ENCODE results near the gene MORN1. TPM values are rescaled to one million over a fixed set of nuclear protein-coding genes. Genes with fewer than 3 reads are reported as not detected.

Gene MORN1
- polyA plus RNA-seq, 1 donor (not counting 4 experiments of a cell fraction or from before 2014, with no cell fraction given): 2.1 TPM

GRCh38 chr1:2376261-2376741 is 15.1 kb downstream of the MORN1 start:
- no peaks in the 10 kb centered on the region for H3K9me1 ChIP-seq (ENCODE audit: control insufficient read depth, extremely low read depth, insufficient read depth, low read length)
- no peaks in the 10 kb centered on the region for H3K36me3 ChIP-seq (ENCODE audit: control insufficient read depth in 2 of 2, extremely low read depth in 1 of 2, insufficient read depth in 2 of 2, low read length in 2 of 2)
- FAIRE-seq: no peak
- TF ChIP-seq EZH2 (IDR thresholded peaks at IDR 0.05; ENCODE audit: low read length) (no peak), CTCF (optimal IDR thresholded peaks at IDR 0.05 in 1 of 3, IDR thresholded peaks at IDR 0.05 in 1 of 3, conservative IDR thresholded peaks at IDR 0.05 in 1 of 3; ENCODE audit: extremely low read depth in 1 of 3, insufficient read depth in 2 of 3, low read length in 3 of 3) (no peak)
- H3K9me3 ChIP-seq (ENCODE audit: control insufficient read depth, low read depth, low read length): no peaks in the 10 kb centered on the region
- H3K79me2 ChIP-seq (ENCODE audit: control insufficient read depth, insufficient read depth, low read length): no peaks in the 10 kb centered on the region
- no peak overlapping the region for H2AFZ ChIP-seq (ENCODE audit: control insufficient read depth, low read length)
- H4K20me1 ChIP-seq (ENCODE audit: control insufficient read depth, extremely low read depth, insufficient read depth, low read length): no peaks in the 10 kb centered on the region
- H3K9ac ChIP-seq (ENCODE audit: control insufficient read depth, extremely low read depth, insufficient read depth, low read length): no peak overlapping the region
- H3K4me3 ChIP-seq (ENCODE audit: control insufficient read depth in 2 of 3, extremely low read depth in 1 of 3, insufficient read depth in 2 of 3, low read depth in 1 of 3, low read length in 3 of 3): no peak overlapping the region
- no peak for DNase-seq (ENCODE audit: low read depth, low spot score)
- H3K4me2 ChIP-seq (ENCODE audit: control insufficient read depth, extremely low read depth, insufficient read depth, low read depth, low read length): no peak overlapping the region
- H3K27ac ChIP-seq (ENCODE audit: control insufficient read depth, insufficient read depth, low read length): no peak overlapping the region
- H3K27me3 ChIP-seq (ENCODE audit: control insufficient read depth, extremely low read depth, insufficient read depth, low read length): peaks cover 25% of the 10 kb centered on the region
- H3K4me1 ChIP-seq (ENCODE audit: control insufficient read depth, extremely low read depth, insufficient read depth, low read length): no peaks in the 10 kb centered on the region
- dilution Hi-C loops (cut with MboI; ENCODE audit: extremely low pct_ligation_motif_present, low sequenced_read_pairs): no loop called here

GRCh38 chr1:2375923-2376260 is 15.5 kb downstream of the MORN1 start:
- no peak overlapping the region for H2AFZ ChIP-seq (ENCODE audit: control insufficient read depth, low read length)
- H3K9ac ChIP-seq (ENCODE audit: control insufficient read depth, extremely low read depth, insufficient read depth, low read length): no peak overlapping the region
- H3K4me3 ChIP-seq (ENCODE audit: control insufficient read depth in 2 of 3, extremely low read depth in 1 of 3, insufficient read depth in 2 of 3, low read depth in 1 of 3, low read length in 3 of 3): no peak overlapping the region
- dilution Hi-C loops (cut with MboI; ENCODE audit: extremely low pct_ligation_motif_present, low sequenced_read_pairs): no loop called here
- H3K27ac ChIP-seq (ENCODE audit: control insufficient read depth, insufficient read depth, low read length): no peak overlapping the region
- no peaks in the 10 kb centered on the region for H3K9me1 ChIP-seq (ENCODE audit: control insufficient read depth, extremely low read depth, insufficient read depth, low read length)
- no peaks in the 10 kb centered on the region for H4K20me1 ChIP-seq (ENCODE audit: control insufficient read depth, extremely low read depth, insufficient read depth, low read length)
- DNase-seq (ENCODE audit: low read depth, low spot score): no peak
- no peak for FAIRE-seq
- no peaks in the 10 kb centered on the region for H3K79me2 ChIP-seq (ENCODE audit: control insufficient read depth, insufficient read depth, low read length)
- H3K9me3 ChIP-seq (ENCODE audit: control insufficient read depth, low read depth, low read length): no peaks in the 10 kb centered on the region
- no peaks in the 10 kb centered on the region for H3K36me3 ChIP-seq (ENCODE audit: control insufficient read depth in 2 of 2, extremely low read depth in 1 of 2, insufficient read depth in 2 of 2, low read length in 2 of 2)
- TF ChIP-seq EZH2 (IDR thresholded peaks at IDR 0.05; ENCODE audit: low read length): no peak
- TF ChIP-seq CTCF (optimal IDR thresholded peaks at IDR 0.05 in 1 of 3, IDR thresholded peaks at IDR 0.05 in 1 of 3, conservative IDR thresholded peaks at IDR 0.05 in 1 of 3; ENCODE audit: extremely low read depth in 1 of 3, insufficient read depth in 2 of 3, low read length in 3 of 3): no peak
- H3K4me1 ChIP-seq (ENCODE audit: control insufficient read depth, extremely low read depth, insufficient read depth, low read length): no peaks in the 10 kb centered on the region
- H3K4me2 ChIP-seq (ENCODE audit: control insufficient read depth, extremely low read depth, insufficient read depth, low read depth, low read length): no peak overlapping the region
- H3K27me3 ChIP-seq (ENCODE audit: control insufficient read depth, extremely low read depth, insufficient read depth, low read length): peaks cover 25% of the 10 kb centered on the region
